Fibroblast of skin of scalp (primary cell): ENCODE data around the gene B3GALT4.
A peak's percentile ranks its signal among the peaks of the same experiment; 100 is the strongest.

Experiments used
- DNase-seq: peaks from one replicate; pipeline ENCODE4 v3.0.0-alpha.2; 2013

B3GALT4 gene

GRCh38 chr6:33292996-33293682, 16.2 kb downstream of the B3GALT4 start:
- no peak for DNase-seq

DNA sequence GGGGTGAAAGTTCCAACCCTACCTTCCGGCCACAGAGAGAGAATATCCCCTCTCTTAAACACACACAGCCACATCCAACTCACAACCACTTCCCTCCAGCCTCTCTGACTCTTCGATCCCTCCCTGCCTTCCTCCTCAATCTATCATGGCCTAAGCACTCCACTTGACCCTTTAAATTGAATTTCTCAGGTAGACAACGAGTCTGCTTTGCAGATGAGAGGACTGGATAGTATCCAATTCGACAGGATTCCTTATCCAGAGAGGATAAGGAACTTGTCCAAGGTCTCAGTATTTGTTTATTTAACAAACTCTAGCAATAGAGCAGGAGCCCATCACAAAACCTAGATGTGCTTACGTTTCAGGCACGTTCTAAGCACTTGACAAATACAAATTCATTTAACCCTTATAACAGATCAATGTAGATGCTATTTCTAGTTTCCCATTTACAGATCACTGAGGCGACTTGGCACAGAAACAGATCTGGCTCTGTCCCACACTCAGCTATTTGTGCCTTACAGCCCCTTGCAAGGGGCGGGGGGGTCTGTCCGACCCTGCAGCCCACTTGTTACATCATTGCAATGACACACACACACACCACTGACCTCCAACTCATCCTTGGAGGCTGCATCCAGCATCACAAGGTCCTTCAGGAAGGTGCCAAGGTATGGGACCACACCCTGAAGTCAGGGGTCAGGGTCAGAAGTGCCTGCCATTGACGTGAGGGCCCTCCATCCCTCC, 17.3 kb downstream of the B3GALT4 start:
- DNase-seq = no peak

- DNase-seq = no peak
Measured at GRCh38 chr6:33295621-33296369, 18.9 kb downstream of the B3GALT4 start.

DNA sequence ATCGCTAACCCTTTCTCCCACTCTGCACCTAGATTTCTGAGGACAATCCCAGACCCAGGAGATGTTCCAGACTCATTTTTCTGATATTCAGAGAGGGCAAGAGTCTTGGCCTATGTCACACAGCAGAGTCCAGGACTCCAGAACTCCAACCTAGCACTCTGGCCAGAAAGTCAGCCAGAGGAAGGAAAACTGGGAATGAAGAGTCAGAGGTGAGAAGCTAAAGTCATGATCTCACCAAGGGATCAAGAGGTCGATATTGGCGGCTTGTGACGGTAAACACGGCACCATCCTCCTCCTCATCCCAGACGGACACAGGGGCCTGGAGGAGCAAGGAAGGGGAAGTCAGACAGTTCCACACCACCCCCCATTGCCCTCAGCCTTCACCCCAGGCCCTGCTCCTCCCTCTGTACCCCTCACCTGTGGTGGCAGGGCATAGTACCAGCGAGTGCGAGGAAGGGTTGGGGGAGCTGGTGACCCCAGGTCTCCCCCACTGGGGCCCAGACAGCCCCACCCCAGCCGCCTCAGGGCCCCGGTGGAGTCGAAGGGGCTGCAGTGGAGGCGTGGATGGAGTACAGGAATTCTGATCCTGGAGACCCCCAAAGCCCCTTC, 20.0 kb downstream of the B3GALT4 start:
- DNase-seq = no peak

DNA sequence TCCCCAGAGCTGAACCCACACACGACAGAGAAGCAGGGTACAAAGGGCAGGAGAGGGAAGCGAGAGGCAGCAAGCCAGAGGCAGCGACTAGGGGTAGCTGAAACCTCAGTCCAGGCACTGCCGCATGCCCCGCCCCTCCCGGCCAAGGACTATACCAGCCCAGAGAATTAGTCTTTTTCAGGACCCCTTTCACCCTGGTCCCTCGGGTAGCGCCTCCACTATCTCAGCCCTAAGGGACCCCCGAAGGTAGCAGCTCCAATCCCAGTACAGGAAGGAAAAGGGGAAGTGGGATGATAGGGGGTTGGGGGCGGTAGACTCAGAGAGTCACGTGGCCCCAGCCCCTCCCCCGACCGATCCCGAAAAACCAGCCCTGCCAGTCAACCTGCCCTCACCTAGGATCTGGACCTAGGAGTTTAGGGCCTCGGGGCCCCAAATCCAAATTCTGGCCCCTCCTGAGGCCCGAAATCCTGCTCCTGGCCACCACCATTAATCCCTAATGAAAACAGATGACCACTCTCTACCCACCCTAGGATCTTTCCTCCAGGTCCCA, 20.6 kb downstream of the B3GALT4 start:
- no peak for DNase-seq

DNA sequence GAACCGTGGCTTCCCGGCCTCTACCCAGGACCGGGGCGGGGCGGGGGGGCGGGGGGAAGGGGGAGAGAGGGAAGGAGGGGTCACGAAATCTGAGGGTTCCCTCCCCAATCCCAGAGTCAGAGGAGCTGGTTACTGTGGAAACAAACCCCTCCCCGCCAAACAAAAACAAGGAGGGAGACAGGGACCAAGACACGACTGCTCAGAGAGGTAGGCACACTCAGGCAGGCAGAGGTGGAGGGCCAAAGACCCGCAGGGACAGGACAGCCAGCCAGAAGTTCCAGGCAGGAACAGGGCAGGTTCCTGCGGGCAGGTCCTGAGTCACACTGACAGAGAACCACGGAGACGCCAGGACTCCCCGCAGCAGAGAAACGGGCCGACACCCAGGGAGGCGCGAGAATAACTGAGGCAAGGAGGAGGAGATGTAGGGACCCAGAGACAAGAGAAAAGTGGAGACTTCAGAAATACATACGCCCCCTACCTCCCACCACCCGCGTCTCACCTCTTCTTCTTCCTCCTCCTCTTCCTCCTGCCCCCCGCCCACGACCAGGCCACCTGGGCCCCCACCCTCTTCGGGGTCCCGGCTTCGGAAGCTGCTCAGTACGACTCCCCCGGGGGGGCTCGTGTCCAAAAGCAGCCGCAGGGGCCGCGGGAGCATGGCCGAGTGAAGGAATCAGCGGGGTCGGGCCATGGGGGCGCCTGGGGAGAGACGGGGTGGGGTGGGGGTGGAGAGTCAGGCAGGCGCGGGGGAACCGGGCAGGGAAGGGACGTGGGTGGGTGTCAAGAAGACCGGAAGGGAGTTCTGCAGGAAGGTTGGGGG, 21.2 kb downstream of the B3GALT4 start:
- DNase-seq = peak; percentile 83

- DNase-seq = peak; percentile 60
Measured at GRCh38 chr6:33298773-33299236, 21.9 kb downstream of the B3GALT4 start, which contains the start of gene RGL2. Gene RGL2, minus strand, starts transcription at chr6:33298942. Its CDS starts 332 bp downstream, at chr6:33298610.

GRCh38 chr6:33299237-33299944, 22.5 kb downstream of the B3GALT4 start:
- peak; percentile 95 for DNase-seq

DNA sequence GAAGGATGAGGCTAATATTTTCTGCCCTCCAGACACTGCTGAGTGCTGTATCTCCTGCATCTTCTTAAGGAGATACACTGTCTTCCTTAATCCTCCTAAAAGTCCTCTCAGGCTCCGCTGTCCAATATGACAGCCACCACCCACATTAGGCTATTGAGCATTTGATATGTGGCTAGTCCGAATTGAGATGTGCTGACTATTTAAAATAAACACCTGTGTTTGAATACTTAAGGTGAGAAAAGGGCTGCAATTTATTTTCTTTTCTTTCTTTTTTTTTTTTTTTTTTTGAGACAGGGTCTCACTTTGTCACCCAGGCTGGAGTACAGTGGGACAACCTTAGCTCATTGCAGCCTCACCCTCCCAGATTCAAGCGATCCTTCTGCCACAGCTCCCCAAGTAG, 25.0 kb downstream of the B3GALT4 start:
- DNase-seq = no peak

DNA sequence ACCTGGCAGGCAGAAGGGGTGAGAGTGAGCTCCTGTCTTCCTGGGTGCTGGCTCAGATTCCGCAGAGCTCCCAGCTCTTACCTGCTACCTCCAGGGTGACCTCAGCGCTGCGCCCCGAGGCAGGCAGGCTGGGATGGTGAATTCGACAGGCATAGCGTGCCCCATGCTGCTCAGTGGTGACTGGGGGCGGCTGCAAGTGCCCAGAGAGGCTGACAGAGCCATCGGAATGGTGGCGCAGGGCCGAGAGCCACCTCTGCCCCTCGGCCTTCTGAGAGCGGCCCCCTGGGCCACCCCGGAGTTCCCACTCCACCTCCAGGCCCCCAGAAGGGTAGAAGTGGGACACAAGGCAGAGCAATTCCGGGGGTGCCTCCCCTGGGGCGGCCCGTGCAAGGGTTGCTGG, 27.3 kb downstream of the B3GALT4 start:
- no peak for DNase-seq

DNA sequence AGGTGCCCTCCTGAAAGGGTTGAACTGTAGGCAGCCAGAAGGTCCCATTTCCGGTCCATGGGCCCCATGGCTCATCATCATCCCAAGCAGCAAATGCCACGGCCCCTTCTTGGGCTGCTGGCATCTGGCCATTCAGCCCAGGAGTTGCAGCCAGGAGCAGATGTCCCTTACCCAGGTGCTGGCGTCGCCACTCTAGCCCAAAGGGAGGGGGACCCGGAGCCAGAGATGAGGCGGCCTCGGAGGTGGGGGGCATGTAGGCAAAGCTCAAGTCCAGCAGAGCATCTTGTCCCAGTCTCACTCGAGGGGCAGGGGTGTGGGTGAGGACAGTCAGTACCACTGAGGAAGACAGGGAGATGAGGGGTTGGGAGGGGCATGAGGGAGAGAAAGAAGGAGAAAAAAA, 28.1 kb downstream of the B3GALT4 start:
- no peak for DNase-seq

DNA sequence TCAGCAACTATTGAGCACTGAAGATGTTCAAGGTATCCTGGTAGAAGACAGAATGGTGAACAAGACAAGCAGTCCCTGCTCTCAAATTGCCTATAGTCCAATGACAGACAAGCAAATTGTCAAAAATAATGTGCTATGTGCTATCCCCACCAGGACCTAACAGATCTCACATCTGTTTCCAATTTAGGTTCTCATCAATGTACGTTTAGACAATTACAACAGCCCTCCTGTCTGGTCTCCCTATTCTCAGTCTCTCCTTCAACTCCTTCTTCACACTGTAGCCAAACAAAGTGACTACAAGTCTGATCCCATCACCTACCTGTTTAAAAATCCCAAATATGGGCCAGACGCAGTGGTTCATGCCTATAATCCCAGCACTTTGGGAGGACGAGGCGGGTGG, 29.4 kb downstream of the B3GALT4 start:
- no peak for DNase-seq

DNA sequence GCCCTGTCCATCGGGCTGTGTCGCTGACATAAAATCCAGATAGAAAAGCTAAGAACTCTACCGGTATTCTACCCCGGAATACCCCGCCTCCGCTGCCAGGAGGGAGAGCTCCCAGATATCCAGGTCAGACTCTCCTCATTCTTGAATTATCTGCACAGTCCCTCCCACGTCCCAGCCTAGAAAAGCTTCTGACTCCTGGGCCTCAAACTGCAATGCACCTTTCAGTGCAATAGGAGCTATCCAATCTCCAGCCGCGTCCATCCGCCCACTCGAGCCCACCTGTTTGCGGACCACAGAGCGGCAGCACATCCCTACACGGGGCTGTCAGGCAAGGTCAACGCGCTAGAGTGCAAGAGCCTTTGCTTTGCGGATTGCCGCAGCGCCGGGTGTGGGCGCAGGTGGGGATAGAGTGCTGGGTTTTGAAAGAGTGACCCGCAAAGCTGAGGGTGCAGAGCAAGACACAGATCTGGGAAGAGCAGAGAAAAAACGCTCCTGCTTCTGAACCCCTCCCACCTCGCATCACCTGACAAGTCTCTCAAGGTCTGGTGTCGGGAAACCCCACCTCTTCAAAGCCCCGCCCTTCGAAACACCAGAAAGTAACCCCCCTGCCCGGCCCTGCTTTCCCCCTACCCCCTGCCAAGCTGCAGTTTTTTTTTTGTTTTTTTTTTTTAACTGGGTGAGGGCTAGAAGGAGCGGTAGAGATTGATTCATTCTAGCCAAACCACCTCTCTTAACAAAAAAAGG, 35.6 kb downstream of the B3GALT4 start:
- peak; percentile 46 for DNase-seq

DNA sequence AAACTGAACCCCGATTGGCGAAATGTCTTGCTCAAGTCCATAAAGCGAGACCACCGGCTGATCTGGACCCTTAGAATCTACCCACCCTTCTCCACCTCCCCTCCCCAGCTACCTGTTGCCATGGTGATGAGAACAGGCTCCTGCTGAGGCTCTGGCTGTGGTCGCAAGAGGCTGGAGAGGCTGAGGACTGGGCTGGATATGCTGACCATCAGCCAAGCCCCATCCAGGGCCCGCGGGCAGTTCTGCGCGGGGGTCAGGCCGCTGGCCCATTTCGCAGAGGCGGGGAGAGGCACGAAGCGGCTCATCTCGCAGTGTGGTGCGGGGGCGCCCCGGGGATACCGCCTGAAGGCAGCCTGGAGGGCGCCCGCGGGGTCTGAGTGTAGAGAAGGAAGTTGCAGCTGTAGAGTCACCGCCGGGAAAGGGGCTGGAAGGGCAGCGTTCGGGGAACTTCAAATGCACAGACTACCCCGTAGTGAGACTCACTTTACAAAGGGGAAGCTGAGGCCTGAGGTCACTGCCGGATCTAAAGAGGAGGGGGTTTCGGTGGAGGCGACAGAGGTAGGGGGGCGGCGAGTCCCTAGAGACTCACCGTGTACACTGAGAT, 36.3 kb downstream of the B3GALT4 start:
- DNase-seq = no peak

DNA sequence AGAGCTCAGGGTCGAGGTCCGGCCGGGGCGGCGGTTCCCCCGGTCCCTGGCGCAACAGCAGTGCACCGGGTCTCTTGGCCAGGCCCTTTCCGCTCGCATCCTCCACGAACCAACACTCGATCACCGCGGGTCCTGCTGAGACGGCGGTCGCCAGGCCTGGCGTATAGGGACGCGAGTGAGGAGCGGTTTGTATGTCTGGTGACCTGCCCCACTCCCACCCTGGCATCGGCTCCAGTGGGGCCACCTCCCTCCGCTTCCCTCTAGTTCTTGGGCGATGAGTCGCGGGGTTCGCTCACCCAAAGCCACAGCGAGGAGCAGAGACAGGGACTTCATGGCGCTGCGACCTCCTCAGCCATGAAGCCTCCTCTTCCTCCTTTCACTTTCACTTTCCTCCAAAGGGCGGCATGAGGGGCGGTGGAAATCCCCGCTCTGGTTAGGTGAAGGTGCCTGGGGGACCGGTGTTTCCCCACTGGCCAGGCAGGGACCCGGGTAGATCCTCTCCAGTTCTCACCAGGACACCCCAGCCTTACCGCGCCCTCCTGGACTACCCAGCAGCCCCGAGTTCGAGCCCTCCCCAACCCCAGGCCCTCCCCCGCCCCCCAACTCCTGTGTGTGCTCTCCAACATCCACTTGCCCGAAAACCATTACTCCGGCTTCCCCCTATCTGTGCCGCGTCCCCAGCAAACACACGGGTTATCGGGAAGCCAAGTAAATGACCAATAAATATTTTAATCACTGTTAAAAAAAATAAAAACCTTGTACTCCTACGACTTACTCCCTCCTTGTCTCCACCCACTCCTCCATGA, 37.0 kb downstream of the B3GALT4 start, which contains the start of gene TAPBP:
Gene TAPBP, minus strand, starts transcription at position 370 of the 806 bp plus-strand sequence. Its CDS starts 37 bp downstream, at position 333.
- peak; percentile 67 for DNase-seq

GRCh38 chr6:33314515-33314942, 37.6 kb downstream of the B3GALT4 start:
- DNase-seq = peak; percentile 74

- DNase-seq = no peak
Measured at GRCh38 chr6:33314943-33315792, 38.2 kb downstream of the B3GALT4 start.
